Stimulated activated CD4-positive, alpha-beta T cell treated with anti-CD3 and anti-CD28 coated beads, Interleukin-2, amount 100 ng/mL, for 4 hours (primary cell): ENCODE measurements around the gene UQCC2.

Experiments
- DNase-seq: peaks from one replicate; pipeline ENCODE4 v3.0.0-alpha.2; 2020; ENCODE audit warnings: low read depth

The UQCC2 gene

DNA sequence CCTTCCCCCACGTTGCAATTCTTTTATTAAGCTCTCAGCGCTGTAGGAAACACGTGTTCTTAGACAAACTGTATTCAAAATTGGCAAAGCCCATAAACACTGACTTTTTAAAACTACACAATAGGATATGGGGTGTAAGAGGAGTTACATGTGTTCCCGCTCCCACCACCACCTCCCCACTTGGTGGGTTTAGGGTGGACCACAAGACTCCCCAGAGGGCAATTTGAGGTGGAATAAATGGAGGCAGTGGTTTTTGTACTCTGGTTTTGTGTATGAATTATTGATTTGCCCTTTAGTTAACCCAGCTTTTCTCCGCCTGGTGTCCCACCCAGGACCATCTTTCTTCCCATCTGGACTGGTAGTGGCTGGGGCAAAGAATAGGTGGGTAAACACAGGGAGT lies 3.7 kb downstream of the UQCC2 start:
- DNase-seq, result no peak

- DNase-seq, result no peak
Measured at GRCh38 chr6:33705955-33706725, 5.4 kb downstream of the UQCC2 start.

DNA sequence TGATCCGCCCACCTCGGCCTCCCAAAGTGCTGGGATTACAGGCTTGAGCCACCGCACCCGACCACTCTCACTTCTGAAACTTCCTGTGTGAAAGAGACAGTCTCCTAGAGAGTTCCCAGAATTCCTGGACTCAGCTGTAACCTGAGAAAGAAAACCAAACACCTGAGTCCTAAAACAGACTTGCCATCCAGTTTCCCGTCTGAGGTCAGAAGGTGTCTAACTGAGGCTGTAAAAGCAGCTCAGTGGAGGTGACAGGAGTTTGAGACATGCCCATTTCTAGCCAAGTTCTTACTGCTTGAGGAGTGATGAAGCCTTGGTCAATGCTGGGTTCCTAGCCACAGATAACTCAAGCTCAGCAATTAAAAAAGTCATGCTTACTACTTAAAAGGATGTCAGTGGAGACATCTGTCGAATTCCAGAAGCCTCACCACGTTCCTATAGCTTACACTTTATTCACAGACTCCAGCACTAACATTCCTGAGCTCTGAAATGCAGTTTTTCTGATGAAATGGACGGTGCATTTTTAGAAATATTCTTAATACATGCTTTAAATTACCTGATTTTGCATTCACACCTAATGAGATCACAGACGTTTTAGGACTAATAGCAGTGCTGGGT lies 6.1 kb downstream of the UQCC2 start:
- no peak for DNase-seq

DNA sequence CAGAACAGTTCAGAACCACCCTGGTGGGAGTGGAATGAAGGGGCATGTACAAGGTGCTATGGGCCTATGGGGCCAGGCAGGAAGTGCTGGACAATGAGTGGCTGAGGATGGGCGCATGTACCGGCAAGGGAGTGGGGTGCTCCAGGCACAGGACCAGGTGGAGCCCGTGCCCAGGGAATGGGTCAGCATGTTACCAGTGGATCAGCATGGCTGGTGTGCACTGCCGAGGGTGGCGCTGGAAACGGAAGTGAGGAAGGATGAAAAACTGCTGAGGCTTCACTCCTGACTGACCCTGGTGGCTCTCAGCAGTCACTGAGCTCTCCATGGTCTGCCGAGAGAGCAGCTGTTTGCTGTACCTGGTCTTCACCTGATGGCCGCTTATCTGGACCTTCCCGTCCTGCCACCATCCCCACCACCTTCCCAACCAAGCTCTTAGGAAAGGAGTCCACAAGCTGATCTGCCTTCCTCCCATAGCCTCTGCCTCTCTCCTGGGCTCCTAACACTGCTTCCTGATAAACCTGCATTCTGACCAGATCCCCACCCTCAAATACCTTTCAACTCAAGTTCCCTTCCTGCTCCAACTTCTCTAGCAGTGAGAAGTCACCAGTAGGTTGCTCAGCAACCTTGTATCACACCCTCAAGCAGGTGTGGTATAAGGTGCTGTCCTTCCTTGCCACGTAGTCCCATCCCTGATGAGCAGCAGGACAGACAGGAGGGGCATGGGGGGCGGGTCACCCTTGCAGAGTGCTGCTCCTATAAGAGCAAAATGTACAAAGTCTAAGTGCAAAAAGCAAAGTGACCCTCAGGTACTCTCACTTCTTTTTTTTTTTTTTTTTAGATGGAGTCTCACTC lies 7.1 kb downstream of the UQCC2 start:
- DNase-seq, result no peak

DNA sequence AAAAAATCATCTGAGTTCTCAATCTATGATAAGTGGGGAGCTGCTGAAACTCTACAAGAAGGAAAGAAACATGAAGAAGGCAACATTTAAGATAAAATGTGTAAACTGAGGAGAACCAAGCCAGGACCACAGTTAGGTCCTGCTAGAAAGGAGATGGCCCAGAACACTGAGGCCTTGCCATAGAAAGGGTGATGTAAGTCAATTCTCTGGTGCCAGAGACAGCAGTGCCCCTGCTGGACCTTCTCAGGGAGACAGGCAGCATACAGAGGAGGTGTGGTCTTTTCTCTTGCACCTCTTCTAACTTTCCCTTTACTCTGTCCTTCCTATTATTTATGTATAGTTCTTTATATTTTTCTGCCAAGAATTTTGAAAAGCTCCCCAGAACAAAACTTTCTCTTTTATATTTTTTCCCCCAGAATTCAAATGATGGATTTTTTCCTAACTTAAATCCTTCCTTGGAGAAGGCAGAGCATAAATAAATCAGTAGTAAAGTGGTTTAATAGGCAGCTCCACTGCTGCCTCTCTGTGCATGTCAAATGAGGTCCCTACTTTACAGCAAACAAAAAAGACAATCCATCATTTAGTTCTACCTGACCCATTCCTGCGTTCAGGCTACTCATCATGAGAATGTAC lies 9.0 kb downstream of the UQCC2 start:
- no peak for DNase-seq

DNA sequence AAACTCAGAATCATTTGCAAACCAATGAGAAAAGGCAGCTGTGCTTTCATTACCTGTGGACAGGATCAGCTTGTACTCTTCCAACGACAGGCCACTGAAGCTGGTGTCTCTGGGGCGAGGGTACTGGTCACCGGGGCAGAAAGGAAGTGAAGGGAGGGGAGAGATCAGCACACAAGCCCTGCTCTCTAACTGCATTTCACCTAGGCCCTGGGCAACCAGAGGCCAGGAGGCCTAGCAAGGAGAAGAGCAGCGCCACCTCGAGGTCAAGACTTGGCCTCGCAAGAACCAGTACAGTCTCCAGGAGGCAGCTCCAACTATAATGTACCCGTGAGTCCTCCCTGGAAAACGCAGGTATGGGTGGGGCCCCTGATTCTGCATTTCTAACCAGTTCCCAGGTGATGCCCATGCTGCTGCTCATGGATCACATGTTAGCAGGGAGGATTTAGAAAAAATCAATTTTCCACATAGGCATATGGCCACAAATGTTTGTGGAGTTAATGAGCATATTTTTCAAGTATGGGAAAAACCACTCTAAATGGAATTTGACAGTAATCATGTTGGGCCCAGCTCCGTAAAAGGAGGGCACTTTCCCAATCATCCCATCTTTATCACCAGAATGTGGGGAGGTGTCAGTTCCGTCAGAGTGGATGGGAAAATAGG lies 11.0 kb downstream of the UQCC2 start:
- peak; percentile 67 for DNase-seq

GRCh38 chr6:33699739-33700138 lies 11.8 kb downstream of the UQCC2 start:
- no peak for DNase-seq

- no peak for DNase-seq
Measured at GRCh38 chr6:33699131-33699530, 12.4 kb downstream of the UQCC2 start.

DNA sequence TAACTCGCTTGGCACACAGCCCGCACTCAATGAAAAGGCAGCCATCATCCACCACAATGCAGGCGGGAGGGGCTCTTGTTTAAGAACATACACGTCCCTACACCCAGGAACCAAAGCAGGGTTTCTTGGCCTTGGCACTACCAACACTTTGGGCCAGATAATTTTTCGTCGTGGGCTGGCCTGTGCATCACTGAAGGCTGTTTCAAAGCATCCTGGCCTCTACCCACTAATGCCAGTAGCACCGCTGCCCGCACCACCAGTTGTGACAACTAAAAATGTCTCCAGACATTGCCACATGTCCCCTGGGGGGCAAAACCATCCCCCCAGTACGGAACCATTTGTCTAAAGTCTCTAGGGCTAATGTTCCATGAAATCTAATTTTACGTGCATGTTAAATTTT lies 13.0 kb downstream of the UQCC2 start:
- no peak for DNase-seq

DNA sequence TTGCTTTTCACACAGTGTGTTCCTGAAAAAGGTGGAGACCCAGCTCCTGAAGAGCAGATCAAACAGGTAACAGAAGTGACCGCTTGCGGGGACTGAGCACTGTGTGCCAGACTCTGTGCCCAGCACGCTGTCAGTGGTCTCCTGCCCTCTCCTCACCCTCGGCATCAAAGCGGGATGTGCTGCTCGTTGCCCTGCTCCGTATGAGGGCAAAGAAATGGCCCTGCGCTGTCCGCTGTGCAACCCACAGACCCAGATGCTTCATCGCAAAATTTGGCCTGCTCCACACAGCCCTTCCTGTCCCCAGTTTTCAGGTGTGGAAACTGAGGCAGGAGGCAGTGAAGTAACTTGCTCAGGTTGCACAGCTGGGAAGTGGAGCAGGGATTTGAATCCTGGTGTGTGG lies 13.7 kb downstream of the UQCC2 start:
- no peak for DNase-seq

DNA sequence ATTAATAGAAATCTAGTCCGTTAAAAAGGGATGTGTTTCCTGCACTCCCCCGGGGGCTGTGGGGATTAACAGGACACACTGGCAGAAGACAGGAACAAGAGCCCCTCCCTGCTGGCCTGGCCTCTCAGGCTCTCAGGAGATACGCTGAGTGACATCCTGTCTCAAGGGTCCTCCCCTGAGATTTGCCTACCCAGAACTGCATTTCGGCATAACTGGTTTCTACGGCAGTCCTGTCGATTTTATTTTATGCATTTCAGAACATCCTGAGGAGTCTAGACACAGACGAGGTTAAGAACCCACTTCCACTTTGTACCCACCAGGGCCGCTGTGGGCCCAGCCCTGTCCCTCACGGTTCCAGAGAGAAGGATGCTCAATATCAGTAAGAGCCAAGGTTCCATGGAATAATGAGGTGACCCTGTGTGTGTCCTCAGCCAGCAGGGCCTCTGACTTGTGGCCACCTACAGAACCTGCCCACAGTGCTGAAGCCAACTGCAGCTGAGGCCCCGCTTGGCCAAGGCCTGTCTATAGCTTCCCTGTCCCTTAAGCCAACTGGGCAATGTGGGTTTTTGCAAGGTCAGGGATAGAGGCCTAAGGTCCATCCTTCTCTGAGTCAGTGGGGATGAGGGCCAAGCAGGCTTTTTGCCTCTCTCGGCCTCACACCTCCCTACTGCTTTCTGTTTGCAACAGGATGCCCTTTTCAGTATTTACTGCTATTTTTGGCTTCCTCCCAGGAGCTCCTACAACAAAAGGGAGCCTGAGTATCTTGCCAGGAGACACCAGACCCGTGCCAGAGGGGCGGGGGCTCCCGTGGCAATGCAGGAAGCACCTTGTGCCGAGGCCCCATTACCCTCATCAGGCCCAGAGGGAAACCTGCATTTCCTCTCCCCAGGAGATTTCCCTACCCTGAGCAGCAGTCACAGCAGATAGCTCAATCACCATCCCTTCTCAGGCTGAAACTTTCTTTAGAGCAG lies 14.7 kb downstream of the UQCC2 start:
- no peak for DNase-seq

- no peak for DNase-seq
Measured at GRCh38 chr6:33696076-33696475, 15.4 kb downstream of the UQCC2 start.

- DNase-seq, result no peak
Measured at GRCh38 chr6:33695451-33695887, 16.0 kb downstream of the UQCC2 start.

GRCh38 chr6:33694977-33695376 lies 16.5 kb downstream of the UQCC2 start:
- no peak for DNase-seq

DNA sequence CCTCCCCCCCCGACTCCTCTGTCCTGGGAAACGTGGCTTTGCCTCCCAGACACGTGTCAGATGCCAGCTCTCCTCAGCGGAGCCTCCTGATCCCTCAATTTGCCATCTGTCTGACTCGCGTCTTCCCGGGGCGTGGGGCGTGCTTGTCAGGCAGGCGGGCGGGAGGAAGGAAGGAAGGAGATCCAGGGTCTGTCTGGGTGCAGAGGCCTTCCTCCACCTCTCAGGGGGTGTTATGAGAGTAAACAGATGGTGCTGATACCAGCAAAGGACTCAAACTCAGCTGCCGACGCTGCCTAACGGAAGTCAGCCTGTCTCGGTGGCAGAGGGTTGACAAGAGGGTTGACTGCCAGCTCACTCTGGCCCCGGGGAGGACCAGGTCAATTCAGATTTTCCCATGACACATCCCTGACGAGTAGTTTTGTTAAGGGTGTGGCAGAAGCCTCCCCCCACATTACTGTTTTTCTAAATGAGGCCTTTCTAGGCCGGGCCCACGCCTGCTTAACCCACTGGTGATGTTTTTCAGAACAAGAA lies 17.0 kb downstream of the UQCC2 start:
- DNase-seq, result peak; percentile 74

DNA sequence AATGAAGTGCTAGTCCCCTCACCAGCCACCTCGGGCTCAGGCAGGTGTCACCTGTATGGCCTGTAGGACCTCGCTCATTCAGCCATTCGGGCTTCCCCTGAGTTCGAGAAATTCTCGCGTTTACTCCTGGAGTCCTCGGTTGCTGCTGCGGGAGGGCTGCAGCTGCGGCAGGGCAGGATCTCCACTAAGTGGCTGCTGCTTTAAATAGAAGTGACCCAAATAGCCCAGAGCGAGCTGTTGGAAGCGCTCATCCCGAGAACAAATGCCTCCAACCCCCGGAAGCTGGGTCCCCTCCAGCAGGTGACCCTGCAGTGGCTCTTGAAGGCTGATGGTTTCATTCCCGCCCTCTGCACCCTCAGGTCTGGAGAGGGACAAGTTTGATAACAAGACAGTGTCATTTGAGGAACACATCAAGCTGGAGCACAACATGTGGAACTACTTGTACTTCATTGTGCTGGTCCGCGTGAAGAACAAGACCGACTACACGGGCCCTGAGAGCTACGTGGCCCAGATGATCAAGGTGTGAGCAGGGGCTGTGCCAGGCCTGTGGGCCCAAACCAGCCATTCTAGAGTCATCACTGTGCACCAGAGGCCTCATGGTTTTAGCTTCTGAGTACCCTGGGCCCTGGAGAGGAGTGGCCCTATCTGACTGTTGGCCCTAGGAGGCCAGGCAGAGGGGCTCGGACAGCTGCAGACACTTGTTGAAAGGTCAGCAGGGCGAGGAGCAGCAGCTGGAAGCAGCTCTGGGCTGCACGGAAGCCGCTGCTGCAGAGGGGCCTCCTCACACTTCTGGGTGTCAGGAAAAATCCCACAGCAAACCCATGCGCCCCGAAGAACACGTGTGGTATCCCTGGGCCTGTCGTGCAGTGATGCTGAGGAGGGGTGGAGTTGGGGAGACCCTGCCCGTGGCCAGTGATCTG lies 18.1 kb downstream of the UQCC2 start:
- DNase-seq, result no peak

DNA sequence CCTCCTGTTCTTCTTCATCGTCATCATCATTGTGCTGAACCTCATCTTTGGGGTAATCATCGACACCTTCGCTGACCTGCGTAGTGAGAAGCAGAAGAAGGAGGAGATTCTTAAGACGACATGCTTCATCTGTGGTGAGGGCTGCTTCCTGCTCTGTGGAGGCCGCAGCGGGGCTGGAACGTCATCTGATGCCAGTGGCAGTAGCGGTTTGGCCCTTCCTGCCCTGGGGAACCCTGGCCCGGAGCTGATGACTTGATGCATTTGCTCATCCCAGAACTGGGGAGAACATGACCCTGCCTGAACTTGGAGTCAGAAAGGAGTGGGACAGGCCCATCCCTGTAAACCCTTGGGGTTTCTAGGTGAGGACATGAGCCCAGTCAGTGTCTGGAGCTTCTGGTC lies 18.7 kb downstream of the UQCC2 start:
- peak; percentile 20 for DNase-seq

DNA sequence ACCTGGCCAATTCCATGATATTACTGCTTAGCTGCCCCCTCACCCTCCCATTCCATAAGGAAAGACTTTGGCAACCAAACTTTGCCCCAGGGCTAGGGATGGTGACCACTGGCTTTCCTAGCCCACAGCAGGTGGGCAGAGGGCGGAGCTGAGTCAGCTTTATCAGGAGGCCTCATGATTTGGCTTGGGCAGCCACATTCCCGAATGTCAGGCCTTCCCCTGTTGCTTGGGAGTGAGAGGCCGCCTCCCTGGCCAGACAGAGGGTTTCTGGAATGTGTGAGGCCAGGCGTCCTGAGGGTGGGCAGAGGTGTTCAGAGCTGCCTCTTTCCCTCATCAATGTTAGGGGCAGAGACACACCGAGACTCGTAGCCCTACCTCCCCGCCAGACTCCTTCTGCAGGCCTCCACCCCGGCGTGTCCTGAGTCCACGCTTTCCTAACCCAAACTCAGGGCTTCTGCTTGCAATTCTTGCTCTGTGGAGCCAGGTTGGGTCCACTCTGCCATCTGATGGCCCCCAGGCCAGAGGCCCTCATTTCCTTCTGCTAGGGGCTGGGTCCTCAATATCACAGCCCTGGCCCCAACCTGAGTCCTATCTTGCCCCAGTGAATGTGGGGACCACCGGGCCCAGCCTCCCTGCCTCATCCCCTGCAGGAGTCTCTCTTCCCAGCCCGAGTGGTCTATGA lies 19.3 kb downstream of the UQCC2 start:
- no peak for DNase-seq
